ENCODE measurements around the gene CCDC190.

CCDC190 gene

DNA sequence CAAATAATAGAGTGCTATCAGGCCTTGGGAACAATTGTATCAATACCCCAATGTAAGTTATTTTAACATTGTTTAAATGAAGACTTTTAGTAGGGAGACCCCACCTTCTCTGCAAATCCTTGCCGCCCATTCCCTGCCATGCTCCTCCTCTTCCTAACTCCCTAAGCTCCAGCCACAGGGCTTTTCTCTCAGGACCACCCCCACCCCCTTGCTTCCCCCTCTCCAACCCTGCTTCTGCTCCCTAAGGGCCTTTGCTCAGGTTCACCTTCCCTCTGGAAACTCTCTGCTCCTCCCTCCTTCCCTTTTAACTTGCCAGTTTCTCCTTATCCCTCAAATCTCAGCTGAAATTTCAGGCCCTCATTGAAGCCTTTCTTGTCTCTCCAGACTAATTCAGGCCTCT is 16.8 kb downstream of the CCDC190 start:
- Histone ChIP-seq H3K79me2 (ENCODE audit: insufficient read depth, low read length) (no peaks in the 10 kb centered on the region), H3K9ac (ENCODE audit: low read length) (no peak overlapping the region), H4K20me1 (ENCODE audit: low read depth, low read length) (no peaks in the 10 kb centered on the region), H3K9me2 (replicated peaks; ENCODE audit: insufficient read depth, low read length) (no peaks in the 10 kb centered on the region), H3K27me3 (ENCODE audit: low read length) (no peaks in the 10 kb centered on the region), H2AFZ (ENCODE audit: low read depth, low read length, severe bottlenecking) (no peak overlapping the region), H3K36me3 (ENCODE audit: low read length) (no peaks in the 10 kb centered on the region), H3K9me3 (ENCODE audit: insufficient read depth, low read length) (no peaks in the 10 kb centered on the region), H3K27ac (ENCODE audit: low read depth, low read length) (no peak overlapping the region), H3F3A (ENCODE audit: insufficient read depth) (no peaks in the 10 kb centered on the region), H3K4me3 (ENCODE audit: insufficient read depth, low read length, poor library complexity, severe bottlenecking) (no peak overlapping the region), H3K4me2 (ENCODE audit: low read depth, low read length, poor library complexity, severe bottlenecking) (no peak overlapping the region)
- TF ChIP-seq EZH2phosphoT487 (conservative IDR thresholded peaks at IDR 0.05; ENCODE audit: low read length): no peak
- TF ChIP-seq, protein P1, sequence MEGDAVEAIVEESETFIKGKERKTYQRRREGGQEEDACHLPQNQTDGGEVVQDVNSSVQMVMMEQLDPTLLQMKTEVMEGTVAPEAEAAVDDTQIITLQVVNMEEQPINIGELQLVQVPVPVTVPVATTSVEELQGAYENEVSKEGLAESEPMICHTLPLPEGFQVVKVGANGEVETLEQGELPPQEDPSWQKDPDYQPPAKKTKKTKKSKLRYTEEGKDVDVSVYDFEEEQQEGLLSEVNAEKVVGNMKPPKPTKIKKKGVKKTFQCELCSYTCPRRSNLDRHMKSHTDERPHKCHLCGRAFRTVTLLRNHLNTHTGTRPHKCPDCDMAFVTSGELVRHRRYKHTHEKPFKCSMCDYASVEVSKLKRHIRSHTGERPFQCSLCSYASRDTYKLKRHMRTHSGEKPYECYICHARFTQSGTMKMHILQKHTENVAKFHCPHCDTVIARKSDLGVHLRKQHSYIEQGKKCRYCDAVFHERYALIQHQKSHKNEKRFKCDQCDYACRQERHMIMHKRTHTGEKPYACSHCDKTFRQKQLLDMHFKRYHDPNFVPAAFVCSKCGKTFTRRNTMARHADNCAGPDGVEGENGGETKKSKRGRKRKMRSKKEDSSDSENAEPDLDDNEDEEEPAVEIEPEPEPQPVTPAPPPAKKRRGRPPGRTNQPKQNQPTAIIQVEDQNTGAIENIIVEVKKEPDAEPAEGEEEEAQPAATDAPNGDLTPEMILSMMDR (IDR thresholded peaks at IDR 0.05; ENCODE audit: insufficient read depth, low read length, poor library complexity, severe bottlenecking): no peak

GRCh38 chr1:162840250-162840839 is 20.6 kb downstream of the CCDC190 start:
- Histone ChIP-seq H3K27ac (ENCODE audit: low read depth, low read length) (no peak overlapping the region), H4K20me1 (ENCODE audit: low read depth, low read length) (no peaks in the 10 kb centered on the region), H3K4me2 (ENCODE audit: low read depth, low read length, poor library complexity, severe bottlenecking) (no peak overlapping the region), H3K4me3 (ENCODE audit: insufficient read depth, low read length, poor library complexity, severe bottlenecking) (no peak overlapping the region), H3K9me2 (replicated peaks; ENCODE audit: insufficient read depth, low read length) (no peaks in the 10 kb centered on the region), H3K36me3 (ENCODE audit: low read length) (no peaks in the 10 kb centered on the region), H3K27me3 (ENCODE audit: low read length) (no peaks in the 10 kb centered on the region), H3K9ac (ENCODE audit: low read length) (no peak overlapping the region), H3K9me3 (ENCODE audit: insufficient read depth, low read length) (no peaks in the 10 kb centered on the region), H2AFZ (ENCODE audit: low read depth, low read length, severe bottlenecking) (no peak overlapping the region), H3F3A (ENCODE audit: insufficient read depth) (no peaks in the 10 kb centered on the region), H3K79me2 (ENCODE audit: insufficient read depth, low read length) (no peaks in the 10 kb centered on the region)
- no peak for TF ChIP-seq EZH2phosphoT487 (conservative IDR thresholded peaks at IDR 0.05; ENCODE audit: low read length)
- TF ChIP-seq, protein P1 (IDR thresholded peaks at IDR 0.05; ENCODE audit: insufficient read depth, low read length, poor library complexity, severe bottlenecking): no peak

GRCh38 chr1:162838863-162839262 is 22.1 kb downstream of the CCDC190 start:
- no peak for TF ChIP-seq EZH2phosphoT487 (conservative IDR thresholded peaks at IDR 0.05; ENCODE audit: low read length)
- TF ChIP-seq, protein P1 (IDR thresholded peaks at IDR 0.05; ENCODE audit: insufficient read depth, low read length, poor library complexity, severe bottlenecking): no peak
- H3K27ac ChIP-seq (ENCODE audit: low read depth, low read length): no peak overlapping the region
- no peak overlapping the region for H2AFZ ChIP-seq (ENCODE audit: low read depth, low read length, severe bottlenecking)
- no peak overlapping the region for H3K4me3 ChIP-seq (ENCODE audit: insufficient read depth, low read length, poor library complexity, severe bottlenecking)
- H3F3A ChIP-seq (ENCODE audit: insufficient read depth): no peaks in the 10 kb centered on the region
- no peaks in the 10 kb centered on the region for H3K9me3 ChIP-seq (ENCODE audit: insufficient read depth, low read length)
- H3K36me3 ChIP-seq (ENCODE audit: low read length): no peaks in the 10 kb centered on the region
- H3K9ac ChIP-seq (ENCODE audit: low read length): no peak overlapping the region
- H4K20me1 ChIP-seq (ENCODE audit: low read depth, low read length): no peaks in the 10 kb centered on the region
- H3K27me3 ChIP-seq (ENCODE audit: low read length): no peaks in the 10 kb centered on the region
- no peaks in the 10 kb centered on the region for H3K9me2 ChIP-seq (replicated peaks; ENCODE audit: insufficient read depth, low read length)
- H3K79me2 ChIP-seq (ENCODE audit: insufficient read depth, low read length): no peaks in the 10 kb centered on the region
- no peak overlapping the region for H3K4me2 ChIP-seq (ENCODE audit: low read depth, low read length, poor library complexity, severe bottlenecking)

Measured in SU-DHL-6 (cell line).